ENCODE measurements around the gene FZR1.

DNA sequence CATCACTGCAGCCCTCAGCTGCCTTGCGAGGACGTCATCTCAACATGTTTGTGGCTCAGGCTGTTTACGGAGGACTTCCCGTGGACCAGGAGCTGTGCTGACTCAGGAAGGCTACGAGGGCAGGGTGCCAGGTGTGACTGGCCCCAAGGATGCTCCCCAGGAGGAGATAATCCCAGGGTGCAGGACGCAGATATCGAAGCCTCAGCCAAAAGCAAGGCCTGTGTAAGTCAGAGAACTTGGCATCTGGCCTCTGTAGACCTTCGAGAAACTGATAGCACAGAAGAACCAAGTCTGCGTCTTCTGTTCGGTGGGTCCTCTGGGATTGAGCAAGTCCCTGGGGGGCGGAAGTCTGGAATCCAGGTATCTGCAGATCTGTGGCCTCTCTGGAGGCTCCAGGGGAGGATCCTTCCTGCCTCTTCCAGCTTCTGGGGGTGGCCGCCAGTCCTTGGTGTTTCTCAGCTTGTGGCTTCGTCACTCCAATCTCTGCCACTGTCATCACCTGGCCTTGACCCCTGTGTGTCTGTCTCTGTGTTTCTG is 3.0 kb upstream of the FZR1 start:
- TF ChIP-seq, protein P1, sequence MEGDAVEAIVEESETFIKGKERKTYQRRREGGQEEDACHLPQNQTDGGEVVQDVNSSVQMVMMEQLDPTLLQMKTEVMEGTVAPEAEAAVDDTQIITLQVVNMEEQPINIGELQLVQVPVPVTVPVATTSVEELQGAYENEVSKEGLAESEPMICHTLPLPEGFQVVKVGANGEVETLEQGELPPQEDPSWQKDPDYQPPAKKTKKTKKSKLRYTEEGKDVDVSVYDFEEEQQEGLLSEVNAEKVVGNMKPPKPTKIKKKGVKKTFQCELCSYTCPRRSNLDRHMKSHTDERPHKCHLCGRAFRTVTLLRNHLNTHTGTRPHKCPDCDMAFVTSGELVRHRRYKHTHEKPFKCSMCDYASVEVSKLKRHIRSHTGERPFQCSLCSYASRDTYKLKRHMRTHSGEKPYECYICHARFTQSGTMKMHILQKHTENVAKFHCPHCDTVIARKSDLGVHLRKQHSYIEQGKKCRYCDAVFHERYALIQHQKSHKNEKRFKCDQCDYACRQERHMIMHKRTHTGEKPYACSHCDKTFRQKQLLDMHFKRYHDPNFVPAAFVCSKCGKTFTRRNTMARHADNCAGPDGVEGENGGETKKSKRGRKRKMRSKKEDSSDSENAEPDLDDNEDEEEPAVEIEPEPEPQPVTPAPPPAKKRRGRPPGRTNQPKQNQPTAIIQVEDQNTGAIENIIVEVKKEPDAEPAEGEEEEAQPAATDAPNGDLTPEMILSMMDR (conservative IDR thresholded peaks at IDR 0.05) = no peak
- TF ChIP-seq EZH2 (IDR thresholded peaks at IDR 0.05; ENCODE audit: low read depth) = no peak
